HepG2 (cell line): ENCODE data around the gene ODAM. TPM values are rescaled to one million over a fixed set of nuclear protein-coding genes. Genes with fewer than 3 reads are reported as not detected.

ENCODE experiments used
- DZIP1 ChIP-seq: sonication (generic); formaldehyde crosslinking; IDR thresholded peaks from 2 replicates; pipeline ENCODE4 v1.5.0; 2020; ENCODE audit warnings: mild to moderate bottlenecking, missing genetic modification reagents
- ETV5 ChIP-seq: IDR thresholded peaks from 2 replicates; pipeline ENCODE4 v1.6.1; 2018; ENCODE audit warnings: missing biosample characterization, missing genetic modification reagents, inconsistent platforms, borderline replicate concordance
- HOXA5 ChIP-seq: sonication (generic); formaldehyde crosslinking; IDR thresholded peaks from 2 replicates; pipeline ENCODE4 v1.4.0; 2020; ENCODE audit warnings: missing genetic modification reagents
- IKZF5 ChIP-seq: IDR thresholded peaks from 2 replicates; pipeline ENCODE4 v1.6.1; 2018; ENCODE audit warnings: missing genetic modification reagents, mild to moderate bottlenecking, missing compliant biosample characterization
- IRX3 ChIP-seq: sonication (generic); formaldehyde crosslinking; IDR thresholded peaks from 2 replicates; pipeline ENCODE4 v1.8.1; 2023; ENCODE audit warnings: mild to moderate bottlenecking, low read depth, missing genetic modification reagents, borderline replicate concordance
- KDM2A ChIP-seq: sonication (generic); formaldehyde crosslinking; IDR thresholded peaks from 2 replicates; pipeline ENCODE4 v1.4.0; 2020; ENCODE audit warnings: low read depth, missing genetic modification reagents, borderline replicate concordance
- MIER2 ChIP-seq: IDR thresholded peaks from 2 replicates; pipeline ENCODE4 v1.6.1; 2016; ENCODE audit warnings: missing biosample characterization, missing genetic modification reagents
- RORA ChIP-seq: sonication (generic); formaldehyde crosslinking; IDR thresholded peaks from 2 replicates; pipeline ENCODE4 v1.5.0; 2020; ENCODE audit warnings: mild to moderate bottlenecking, missing genetic modification reagents, moderate library complexity
- THAP9 ChIP-seq: sonication (generic); formaldehyde crosslinking; IDR thresholded peaks from 2 replicates; pipeline ENCODE4; 2020; ENCODE audit warnings: missing genetic modification reagents, mild to moderate bottlenecking, borderline replicate concordance
- XBP1 ChIP-seq: sonication (generic); formaldehyde crosslinking; IDR thresholded peaks from 2 replicates; pipeline ENCODE4 v1.5.0; 2020; ENCODE audit warnings: missing genetic modification reagents
- ZKSCAN5 ChIP-seq: sonication (generic); formaldehyde crosslinking; IDR thresholded peaks from 2 replicates; pipeline ENCODE4 v1.5.1; 2020; ENCODE audit warnings: mild to moderate bottlenecking, missing genetic modification reagents
- ZNF143 ChIP-seq: sonication (generic); formaldehyde crosslinking; IDR thresholded peaks from 2 replicates; pipeline ENCODE4 v1.4.0; 2020; ENCODE audit warnings: missing genetic modification reagents
- ZNF20 ChIP-seq: sonication (generic); formaldehyde crosslinking; IDR thresholded peaks from 2 replicates; pipeline ENCODE4 v1.4.0; 2020; ENCODE audit warnings: mild to moderate bottlenecking, moderate library complexity, missing genetic modification reagents
- ZNF24 ChIP-seq: fragments of 450-650 bp; IDR thresholded peaks from 2 replicates; pipeline ENCODE4 v1.6.1; 2017; ENCODE audit warnings: antibody characterized with exemption, mild to moderate bottlenecking
- ZNF264 ChIP-seq: sonication (generic); formaldehyde crosslinking; IDR thresholded peaks from 2 replicates; pipeline ENCODE4 v1.4.0; 2020; ENCODE audit warnings: missing genetic modification reagents
- ZNF557 ChIP-seq: sonication (generic); formaldehyde crosslinking; IDR thresholded peaks from 2 replicates; pipeline ENCODE4 v1.4.0; 2020; ENCODE audit warnings: missing genetic modification reagents
- ZNF558 ChIP-seq: sonication (generic); formaldehyde crosslinking; IDR thresholded peaks from 2 replicates; pipeline ENCODE4 v1.9.0; 2022; ENCODE audit warnings: mild to moderate bottlenecking, missing genetic modification reagents, borderline replicate concordance
- ZNF691 ChIP-seq: sonication (generic); formaldehyde crosslinking; IDR thresholded peaks from 2 replicates; pipeline ENCODE4 v1.4.0; 2020; ENCODE audit warnings: missing genetic modification reagents, low read depth, mild to moderate bottlenecking, borderline replicate concordance
- ZNF792 ChIP-seq: IDR thresholded peaks from 2 replicates; pipeline ENCODE4 v1.6.1; 2016
- polyA plus RNA-seq, 8 experiments: library from polyadenylated mRNA; depleted of rRNA in 3 of 8; stranded (reverse) in 7 of 8; unstranded in 1 of 8; fragments of >200 nt; fragmentation: Illumina TruSeq in 4 of 8; extraction: Trizol in 4 of 8; gene quantifications; 2 replicates each; pipeline versions ENCODE4 v1.2.1 to v1.2.3, GENCODE V29; 2011 to 2016; ENCODE audit warnings: low read depth in 4 of 8, missing spikeins in 1 of 8, mixed read lengths in 1 of 8; ENCODE audit not compliant: insufficient read depth in 1 of 8
- total RNA-seq, 5 experiments: library from RNA; depleted of rRNA; stranded (reverse); fragments of >200 nt; fragmentation: Illumina TruSeq; extraction: Trizol; gene quantifications; 2 replicates each; pipeline ENCODE4 v1.2.3, GENCODE V29; 2016; ENCODE audit warnings: low read depth in 1 of 5
- TF ChIP-seq, protein P1 (sequence below): sonication (generic); formaldehyde crosslinking; conservative IDR thresholded peaks from 2 replicates; pipeline ENCODE4 v1.8.1; 2023; ENCODE audit warnings: missing genetic modification reagents
- TF ChIP-seq, protein P2 (sequence below): sonication (generic); formaldehyde crosslinking; IDR thresholded peaks from 2 replicates; pipeline ENCODE4 v1.8.1; 2023; ENCODE audit warnings: mild to moderate bottlenecking, missing genetic modification reagents

The ODAM gene
- total and polyA plus RNA-seq, 2 of the 13 experiments (the other 11 are each of a cell fraction or from before 2014, with no cell fraction given) = 94.6 to 115 TPM

DNA sequence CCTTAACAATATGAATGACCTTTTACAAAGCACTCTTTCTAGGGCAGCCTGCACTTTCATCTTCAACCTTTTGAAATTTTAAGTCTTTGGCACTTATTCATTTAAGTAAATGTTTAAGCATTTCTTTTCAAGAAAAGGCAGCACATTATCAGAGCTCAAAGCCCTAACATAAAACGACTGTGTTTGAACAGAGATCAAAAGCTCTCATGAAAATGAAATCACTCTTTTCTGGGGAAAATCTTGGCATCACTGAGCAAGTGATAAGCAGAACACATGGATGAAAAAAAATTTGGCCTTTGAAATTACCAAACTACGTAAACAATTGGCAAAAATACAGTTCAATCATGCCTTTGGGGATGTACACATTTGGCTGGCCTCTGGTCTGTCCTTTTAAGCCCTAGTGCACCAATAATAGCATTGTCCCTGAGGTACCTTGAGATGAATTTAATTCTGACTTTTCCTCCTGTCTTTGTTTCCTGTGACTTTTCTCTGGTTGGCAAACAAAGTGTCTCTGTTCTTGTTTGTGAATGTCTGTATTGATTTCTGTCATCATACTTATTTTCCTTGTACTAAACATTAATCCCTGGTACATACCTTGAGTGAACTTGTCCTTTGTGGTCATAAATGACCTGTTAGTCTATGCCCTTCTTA is 12.9 kb upstream of the ODAM start (continued):
- TF ChIP-seq IKZF5 (peak; percentile 37; the same call in 1 of the 2 replicates), RORA (peak; percentile 86; the same call in 1 of the 2 replicates), THAP9 (no peak), ZNF143 (CRISPR knock-in tag) (no peak), ZNF20 (CRISPR knock-in tag) (no peak), ZNF558 (no peak), ZNF264 (CRISPR knock-in tag) (peak; percentile 33; the same call in 1 of the 2 replicates), ZNF557 (CRISPR knock-in tag) (no peak), HOXA5 (CRISPR knock-in tag) (no peak), MIER2 (CRISPR knock-in tag) (no peak; the same call in 1 of the 2 replicates), ZNF24 (peak; percentile 66; the same call in 1 of the 2 replicates), ZNF792 (CRISPR knock-in tag) (no peak), ZKSCAN5 (CRISPR knock-in tag) (no peak), IRX3 (CRISPR knock-in tag) (no peak), KDM2A (CRISPR knock-in tag) (no peak), ETV5 (peak; percentile 74; the same call in 1 of the 2 replicates), ZNF691 (CRISPR knock-in tag) (no peak), XBP1 (CRISPR knock-in tag) (no peak), DZIP1 (CRISPR knock-in tag) (no peak)
- TF ChIP-seq, protein P1, sequence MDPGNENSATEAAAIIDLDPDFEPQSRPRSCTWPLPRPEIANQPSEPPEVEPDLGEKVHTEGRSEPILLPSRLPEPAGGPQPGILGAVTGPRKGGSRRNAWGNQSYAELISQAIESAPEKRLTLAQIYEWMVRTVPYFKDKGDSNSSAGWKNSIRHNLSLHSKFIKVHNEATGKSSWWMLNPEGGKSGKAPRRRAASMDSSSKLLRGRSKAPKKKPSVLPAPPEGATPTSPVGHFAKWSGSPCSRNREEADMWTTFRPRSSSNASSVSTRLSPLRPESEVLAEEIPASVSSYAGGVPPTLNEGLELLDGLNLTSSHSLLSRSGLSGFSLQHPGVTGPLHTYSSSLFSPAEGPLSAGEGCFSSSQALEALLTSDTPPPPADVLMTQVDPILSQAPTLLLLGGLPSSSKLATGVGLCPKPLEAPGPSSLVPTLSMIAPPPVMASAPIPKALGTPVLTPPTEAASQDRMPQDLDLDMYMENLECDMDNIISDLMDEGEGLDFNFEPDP (CRISPR knock-in tag) = no peak
- TF ChIP-seq, protein P2, sequence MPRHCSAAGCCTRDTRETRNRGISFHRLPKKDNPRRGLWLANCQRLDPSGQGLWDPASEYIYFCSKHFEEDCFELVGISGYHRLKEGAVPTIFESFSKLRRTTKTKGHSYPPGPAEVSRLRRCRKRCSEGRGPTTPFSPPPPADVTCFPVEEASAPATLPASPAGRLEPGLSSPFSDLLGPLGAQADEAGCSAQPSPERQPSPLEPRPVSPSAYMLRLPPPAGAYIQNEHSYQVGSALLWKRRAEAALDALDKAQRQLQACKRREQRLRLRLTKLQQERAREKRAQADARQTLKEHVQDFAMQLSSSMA (CRISPR knock-in tag) = no peak
